Neutrophil (primary cell): Measurements from ENCODE around the gene UNC45A.
"Not testable (repeated sequence)": the region's sequence is repeated elsewhere in the genome, so short reads cannot be mapped to it uniquely, and the experiment has no call there.

Experiments
- H3K27ac ChIP-seq: fragments of 200-600 bp; sonication (generic); 2 replicates; pipeline ENCODE4 v1.5.1; 2016; ENCODE audit warnings: mild to moderate bottlenecking, moderate library complexity
- H3K27me3 ChIP-seq: fragments of 200-600 bp; sonication (generic); 2 replicates; pipeline ENCODE4 v1.6.0; 2016; ENCODE audit warnings: mild to moderate bottlenecking
- H3K36me3 ChIP-seq: fragments of 200-600 bp; sonication (generic); 2 replicates; pipeline ENCODE4 v1.5.1; 2017
- H3K4me1 ChIP-seq, 2 experiments: fragments of 200-600 bp in 1 of 2; sonication (generic) in 1 of 2; 1 replicate in 1 of 2; 2 replicates in 1 of 2; pipeline versions ENCODE4 v1.5.1 to v1.6.1; 2013 to 2016; ENCODE audit warnings: low read depth in 1 of 2, low read length in 1 of 2, mild to moderate bottlenecking in 1 of 2, moderate library complexity in 1 of 2; ENCODE audit not compliant: control insufficient read depth in 1 of 2, insufficient read depth in 1 of 2
- H3K4me3 ChIP-seq, 2 experiments: fragments of 200-600 bp in 1 of 2; sonication (generic) in 1 of 2; 1 replicate in 1 of 2; 2 replicates in 1 of 2; pipeline ENCODE4 v1.5.1; 2013 to 2016; ENCODE audit warnings: low read depth in 1 of 2, low read length in 1 of 2, mild to moderate bottlenecking in 1 of 2, moderate library complexity in 1 of 2
- H3K9me3 ChIP-seq: fragments of 200-600 bp; sonication (generic); 2 replicates; pipeline ENCODE4 v1.5.1; 2016
- TF ChIP-seq, protein P1 (sequence below): fragments of 200-600 bp; sonication (generic); IDR thresholded peaks from 2 replicates; pipeline ENCODE4 v1.5.1; 2016; ENCODE audit warnings: antibody characterized with exemption

Gene UNC45A

DNA sequence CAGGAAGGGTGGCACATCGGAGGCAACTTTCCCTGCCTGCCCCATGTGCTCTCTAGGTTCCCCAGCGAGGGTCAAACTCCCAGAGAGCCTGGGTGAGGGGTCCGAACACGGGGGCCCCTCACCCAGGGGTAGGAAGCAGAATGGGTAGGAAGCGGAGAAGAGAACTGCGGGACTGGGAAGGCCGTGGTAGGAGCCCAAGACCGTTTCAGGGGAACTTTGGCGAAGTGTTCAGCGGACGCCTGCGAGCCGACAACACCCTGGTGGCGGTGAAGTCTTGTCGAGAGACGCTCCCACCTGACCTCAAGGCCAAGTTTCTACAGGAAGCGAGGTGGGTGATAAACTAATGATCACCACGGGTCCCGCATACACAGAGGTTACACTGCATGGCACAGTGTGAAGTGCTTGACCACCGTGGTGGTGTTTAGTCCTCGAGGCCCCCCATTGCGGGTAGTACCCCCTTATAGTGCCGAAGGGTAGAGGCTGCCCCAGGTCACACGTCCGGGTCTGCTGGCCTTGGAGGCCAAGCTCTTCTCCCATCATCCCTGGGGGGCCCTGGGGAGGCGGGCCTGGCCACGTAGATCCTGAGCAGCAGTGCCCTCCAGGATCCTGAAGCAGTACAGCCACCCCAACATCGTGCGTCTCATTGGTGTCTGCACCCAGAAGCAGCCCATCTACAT, 42.4 kb upstream of the UNC45A start:
- TF ChIP-seq, protein P1, sequence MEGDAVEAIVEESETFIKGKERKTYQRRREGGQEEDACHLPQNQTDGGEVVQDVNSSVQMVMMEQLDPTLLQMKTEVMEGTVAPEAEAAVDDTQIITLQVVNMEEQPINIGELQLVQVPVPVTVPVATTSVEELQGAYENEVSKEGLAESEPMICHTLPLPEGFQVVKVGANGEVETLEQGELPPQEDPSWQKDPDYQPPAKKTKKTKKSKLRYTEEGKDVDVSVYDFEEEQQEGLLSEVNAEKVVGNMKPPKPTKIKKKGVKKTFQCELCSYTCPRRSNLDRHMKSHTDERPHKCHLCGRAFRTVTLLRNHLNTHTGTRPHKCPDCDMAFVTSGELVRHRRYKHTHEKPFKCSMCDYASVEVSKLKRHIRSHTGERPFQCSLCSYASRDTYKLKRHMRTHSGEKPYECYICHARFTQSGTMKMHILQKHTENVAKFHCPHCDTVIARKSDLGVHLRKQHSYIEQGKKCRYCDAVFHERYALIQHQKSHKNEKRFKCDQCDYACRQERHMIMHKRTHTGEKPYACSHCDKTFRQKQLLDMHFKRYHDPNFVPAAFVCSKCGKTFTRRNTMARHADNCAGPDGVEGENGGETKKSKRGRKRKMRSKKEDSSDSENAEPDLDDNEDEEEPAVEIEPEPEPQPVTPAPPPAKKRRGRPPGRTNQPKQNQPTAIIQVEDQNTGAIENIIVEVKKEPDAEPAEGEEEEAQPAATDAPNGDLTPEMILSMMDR, result no peak
- Histone ChIP-seq H3K27ac (peak overlapping the region; percentile 27), H3K9me3 (no peaks in the 10 kb centered on the region), H3K36me3 (peaks cover 97% of the 10 kb centered on the region), H3K4me1 (peaks cover 2 to 3% of the 10 kb centered on the region in 2 experiments), H3K4me3 (no peak overlapping the region), H3K27me3 (no peaks in the 10 kb centered on the region)

GRCh38 chr15:90893175-90894090, 41.7 kb upstream of the UNC45A start:
- H3K27me3 ChIP-seq, result no peaks in the 10 kb centered on the region
- TF ChIP-seq, protein P1, result no peak
- no peaks in the 10 kb centered on the region for H3K4me1 ChIP-seq
- H3K9me3 ChIP-seq, result no peaks in the 10 kb centered on the region
- peak overlapping the region; percentile 27 for H3K27ac ChIP-seq
- peaks cover 94% of the 10 kb centered on the region for H3K36me3 ChIP-seq
- no peak overlapping the region for H3K4me3 ChIP-seq

DNA sequence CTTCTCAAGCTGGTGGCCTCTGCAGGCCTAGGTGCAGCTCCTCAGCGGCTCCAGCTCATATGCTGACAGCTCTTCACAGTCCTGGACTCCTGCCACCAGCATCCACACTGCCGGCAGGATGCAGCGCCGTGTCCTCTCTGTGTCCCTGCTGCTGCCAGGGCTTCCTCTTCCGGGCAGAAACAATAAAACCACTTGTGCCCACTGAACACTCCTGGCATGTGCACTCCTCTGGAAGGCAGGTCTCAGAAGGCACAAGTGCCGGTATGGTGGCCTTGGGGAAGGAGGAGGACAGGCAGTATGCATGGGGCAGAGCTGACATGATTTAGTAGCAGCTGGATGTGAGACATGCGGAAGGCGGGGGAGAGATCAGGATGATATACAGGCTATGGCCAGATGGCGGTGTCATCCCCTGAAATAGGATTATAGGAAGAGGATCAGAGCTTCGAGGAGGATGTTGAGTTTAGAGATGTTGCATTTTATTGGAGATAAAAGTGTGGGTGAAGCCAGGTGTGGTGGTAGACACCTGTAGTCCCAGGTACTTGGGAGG, 39.4 kb upstream of the UNC45A start:
- H3K36me3 ChIP-seq, result peaks cover 72% of the 10 kb centered on the region
- no peaks in the 10 kb centered on the region for H3K27me3 ChIP-seq
- H3K4me1 ChIP-seq, result no peaks in the 10 kb centered on the region
- H3K9me3 ChIP-seq, result no peaks in the 10 kb centered on the region
- TF ChIP-seq, protein P1, result no peak
- peak overlapping the region; percentile 47 for H3K27ac ChIP-seq
- H3K4me3 ChIP-seq, result no peak overlapping the region

- not testable (repeated sequence) for H3K27me3 ChIP-seq, H3K4me3 ChIP-seq, H3K4me1 ChIP-seq, H3K9me3 ChIP-seq
- H3K36me3 ChIP-seq, result peaks cover 56% of the 10 kb centered on the region
- H3K27ac ChIP-seq, result peak overlapping the region; percentile 60
Observed at GRCh38 chr15:90897131-90897655, 37.9 kb upstream of the UNC45A start.

DNA sequence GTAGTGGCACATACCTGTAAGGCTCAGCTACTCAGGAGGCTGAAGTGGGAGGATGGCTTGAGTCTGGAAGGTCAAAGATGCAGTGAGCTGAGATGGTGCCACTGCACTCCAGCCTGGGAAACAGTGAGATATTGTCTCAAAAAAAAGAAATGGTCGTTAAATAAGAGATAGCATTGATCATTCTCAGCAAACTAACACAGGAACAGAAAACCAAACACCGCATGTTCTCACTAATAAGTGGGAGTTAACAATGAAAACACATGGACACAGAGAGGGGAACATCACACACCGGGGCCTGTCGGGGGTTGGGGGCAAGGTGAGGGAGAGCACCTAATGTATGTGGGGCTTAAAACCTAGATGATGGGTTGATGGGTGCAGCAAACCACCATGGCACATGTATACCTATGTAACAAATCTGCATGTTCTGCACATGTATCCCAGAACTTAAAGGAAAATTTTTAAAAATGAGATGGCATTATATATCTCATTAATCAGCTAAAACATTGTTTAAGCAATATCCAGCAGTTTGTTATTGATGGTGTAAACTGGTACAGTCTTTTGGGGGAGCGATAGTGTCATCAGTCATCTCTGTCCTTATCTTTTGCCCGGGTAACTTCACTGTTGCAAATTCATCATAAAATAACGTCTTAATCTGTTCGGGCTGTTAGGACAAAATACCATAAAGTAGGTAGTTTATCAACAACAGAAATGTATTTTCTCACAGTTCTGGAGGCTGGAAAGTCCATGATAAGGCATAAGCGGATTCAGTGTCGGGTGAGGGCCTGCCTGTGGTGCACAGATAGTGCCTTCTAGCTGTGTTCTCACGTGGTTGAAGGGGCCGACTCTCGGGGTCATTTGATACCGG, 33.7 kb upstream of the UNC45A start:
- peaks cover 33% of the 10 kb centered on the region for H3K36me3 ChIP-seq
- TF ChIP-seq, protein P1, result no peak
- H3K4me3 ChIP-seq, result peak overlapping the region; percentile 77 to 91
- H3K4me1 ChIP-seq, result peaks cover 20 to 28% of the 10 kb centered on the region in 2 experiments
- no peaks in the 10 kb centered on the region for H3K27me3 ChIP-seq
- H3K9me3 ChIP-seq, result no peaks in the 10 kb centered on the region
- H3K27ac ChIP-seq, result peak overlapping the region; percentile 95
